GM12891 (cell line): ENCODE results near the gene CHI3L2.

Experiments
- DNase-seq: peaks from one replicate; pipeline ENCODE4 v3.0.0; 2011; ENCODE audit warnings: low spot score; ENCODE audit not compliant: insufficient read length
- FAIRE-seq: peaks from 2 replicates; lab custom pipeline; 2011; peaks lifted over from hg19 to GRCh38; lab: Jason Lieb, UNC
- PAX5 ChIP-seq: IDR thresholded peaks from 2 replicates; pipeline ENCODE4 v1.6.1; 2011; ENCODE audit warnings: low read length, moderate library complexity, mild to moderate bottlenecking; ENCODE audit not compliant: insufficient read depth, severe bottlenecking
- POLR2A ChIP-seq: IDR thresholded peaks from 2 replicates; pipeline ENCODE4 v1.6.1; 2011; ENCODE audit warnings: low read depth, low read length, control low read depth
- POLR2AphosphoS5 ChIP-seq: IDR thresholded peaks from 2 replicates; pipeline ENCODE4 v1.6.1; 2011; ENCODE audit warnings: low read depth, low read length, control low read depth
- POU2F2 ChIP-seq: IDR thresholded peaks from 2 replicates; pipeline ENCODE4 v1.6.1; 2011; ENCODE audit warnings: low read depth, mild to moderate bottlenecking, control low read depth, low read length, moderate library complexity
- SPI1 ChIP-seq: IDR thresholded peaks from 2 replicates; pipeline ENCODE4 v1.6.1; 2011; ENCODE audit warnings: low read depth, low read length, control low read depth
- TAF1 ChIP-seq: IDR thresholded peaks from 2 replicates; pipeline ENCODE4 v1.6.1; 2011; ENCODE audit warnings: low read depth, low read length, control low read depth

CHI3L2 gene

GRCh38 chr1:111219557-111220286 lies 7.8 kb upstream of the CHI3L2 start:
- peak; percentile 98 for FAIRE-seq
- DNase-seq = no peak
- TF ChIP-seq PAX5 (no peak), TAF1 (peak; percentile 76), POLR2AphosphoS5 (peak; percentile 60; the same call in 1 of the 2 replicates), SPI1 (peak; percentile 96), POU2F2 (peak; percentile 93; the same call in 1 of the 2 replicates), POLR2A (peak; percentile 61; the same call in 1 of the 2 replicates)

GRCh38 chr1:111220302-111220890 lies 7.1 kb upstream of the CHI3L2 start:
- no peak for DNase-seq
- TF ChIP-seq TAF1 (no peak), POLR2AphosphoS5 (0 out of 2 replicates have a peak, but pooled peaks have one; percentile 11), POLR2A (peak; percentile 8; the same call in 1 of the 2 replicates)
- FAIRE-seq = no peak

GRCh38 chr1:111221276-111221632 lies 6.3 kb upstream of the CHI3L2 start:
- TF ChIP-seq POU2F2 (no peak), POLR2A (0 out of 2 replicates have a peak, but pooled peaks have one; percentile 32), PAX5 (no peak)
- no peak for FAIRE-seq
- no peak for DNase-seq

GRCh38 chr1:111221633-111222291 lies 5.8 kb upstream of the CHI3L2 start:
- FAIRE-seq (peak; percentile 91), DNase-seq (no peak)
- TF ChIP-seq TAF1 (no peak; the same call in 1 of the 2 replicates), SPI1 (peak; percentile 86), POLR2A (0 out of 2 replicates have a peak, but pooled peaks have one; percentile 11), PAX5 (no peak), POLR2AphosphoS5 (0 out of 2 replicates have a peak, but pooled peaks have one; percentile 39), POU2F2 (peak; percentile 92)

GRCh38 chr1:111222308-111223125 lies 5.0 kb upstream of the CHI3L2 start:
- TF ChIP-seq POU2F2 (peak; percentile 81; the same call in 1 of the 2 replicates), TAF1 (no peak; the same call in 1 of the 2 replicates), PAX5 (peak; percentile 8), POLR2A (no peak), POLR2AphosphoS5 (no peak), SPI1 (no peak)
- DNase-seq = no peak
- FAIRE-seq = no peak

- DNase-seq = no peak
- peak; percentile 82 for FAIRE-seq
- TF ChIP-seq SPI1 = no peak
- 0 out of 2 replicates have a peak, but pooled peaks have one; percentile 4 for TF ChIP-seq TAF1
Observed at GRCh38 chr1:111223126-111223685, 4.3 kb upstream of the CHI3L2 start.

- DNase-seq = no peak
- TF ChIP-seq POLR2AphosphoS5 = no peak
- TF ChIP-seq TAF1 = no peak
- no peak for TF ChIP-seq POU2F2
- TF ChIP-seq SPI1 = no peak
- no peak for TF ChIP-seq POLR2A
- no peak for TF ChIP-seq PAX5
- FAIRE-seq = no peak
Observed at GRCh38 chr1:111225091-111225490, 2.4 kb upstream of the CHI3L2 start.

GRCh38 chr1:111225717-111226400 lies 1.7 kb upstream of the CHI3L2 start:
- no peak for FAIRE-seq
- TF ChIP-seq POLR2AphosphoS5 = no peak
- TF ChIP-seq SPI1 = no peak
- no peak for TF ChIP-seq POLR2A
- TF ChIP-seq TAF1 = no peak
- no peak for TF ChIP-seq POU2F2
- no peak for TF ChIP-seq PAX5
- no peak for DNase-seq
